HG02763 (cell line): ENCODE results near the gene PCDH8.
"Not testable (repeated sequence)": the region's sequence is repeated elsewhere in the genome, so short reads cannot be mapped to it uniquely, and the experiment has no call there.

Experiments
- ATAC-seq: cut with Tn5 transposase; IDR thresholded peaks from one replicate; pipeline ENCODE4 v1.9.1; 2021; ENCODE audit warnings: mild to moderate bottlenecking, moderate library complexity; ENCODE audit not compliant: unreplicated experiment

PCDH8 gene

GRCh38 chr13:52827839-52828238 lies 20.6 kb downstream of the PCDH8 start:
- ATAC-seq = no peak

DNA sequence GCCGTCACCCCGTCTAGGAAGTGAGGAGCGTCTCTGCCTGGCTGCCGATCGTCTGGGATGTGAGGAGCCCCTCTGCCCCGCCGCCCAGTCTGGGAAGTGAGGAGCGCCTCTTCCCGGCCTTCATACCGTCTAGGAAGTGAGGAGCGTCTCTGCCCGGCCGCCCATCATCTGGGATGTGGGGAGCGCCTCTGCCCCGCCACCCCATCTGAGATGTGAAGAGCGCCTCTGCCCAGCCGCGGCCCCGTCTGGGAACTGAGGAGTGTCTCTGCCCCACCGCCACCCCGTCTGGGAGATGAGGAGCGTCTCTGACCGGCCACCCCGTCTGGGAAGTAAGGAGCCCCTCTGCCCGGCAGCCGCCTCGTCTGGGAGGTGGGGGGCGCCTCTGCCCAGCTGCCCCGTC lies 30.6 kb downstream of the PCDH8 start:
- ATAC-seq = not testable (repeated sequence)

DNA sequence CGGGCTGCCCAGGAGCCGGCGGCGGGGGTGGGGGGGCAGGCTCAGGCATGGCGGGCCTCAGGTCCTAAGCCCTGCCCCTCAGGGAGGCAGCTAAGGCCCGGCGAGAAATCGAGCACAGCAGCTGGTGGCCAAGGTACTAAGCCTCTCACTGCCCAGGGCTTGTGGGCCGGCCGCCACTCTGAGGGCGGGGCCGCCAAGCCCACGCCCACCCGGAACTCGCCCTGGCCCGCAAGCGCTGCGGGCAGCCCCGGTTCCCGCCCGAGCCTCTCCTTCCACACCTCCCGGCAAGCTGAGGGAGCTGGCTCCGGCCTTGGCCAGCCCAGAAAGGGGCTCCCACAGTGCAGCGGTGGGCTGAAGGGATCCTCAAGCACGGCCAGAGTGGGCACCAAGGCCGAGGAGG lies 33.1 kb downstream of the PCDH8 start:
- ATAC-seq = no peak

GRCh38 chr13:52812941-52813340 lies 35.5 kb downstream of the PCDH8 start:
- no peak for ATAC-seq

- ATAC-seq = no peak
Measured at GRCh38 chr13:52811841-52812240, 36.6 kb downstream of the PCDH8 start.

- ATAC-seq = no peak
Measured at GRCh38 chr13:52810526-52810925, 37.9 kb downstream of the PCDH8 start.

DNA sequence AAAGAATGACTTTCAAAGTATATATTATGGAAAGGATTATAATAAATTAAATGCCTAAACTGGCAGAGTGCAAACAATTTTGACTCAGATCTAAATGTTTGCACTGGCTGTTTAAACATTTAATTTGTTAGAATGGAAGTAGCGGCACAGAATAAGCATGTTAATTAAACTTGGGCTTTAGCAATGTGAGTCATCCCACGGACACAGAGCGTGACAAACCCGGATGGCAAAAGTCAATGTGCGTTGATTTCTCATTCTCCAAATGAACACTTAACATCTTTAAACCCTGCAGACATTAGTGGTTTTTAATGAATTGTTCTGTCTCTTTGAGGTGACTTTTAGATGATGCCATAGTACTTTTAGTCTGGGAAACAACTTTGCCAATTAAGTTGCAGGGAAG lies 38.4 kb downstream of the PCDH8 start:
- ATAC-seq = no peak

- peak; percentile 77 for ATAC-seq
Measured at GRCh38 chr13:52809310-52809769, 39.1 kb downstream of the PCDH8 start.

GRCh38 chr13:52808842-52809219 lies 39.6 kb downstream of the PCDH8 start:
- no peak for ATAC-seq

- ATAC-seq = no peak
Measured at GRCh38 chr13:52806029-52806428, 42.4 kb downstream of the PCDH8 start.

DNA sequence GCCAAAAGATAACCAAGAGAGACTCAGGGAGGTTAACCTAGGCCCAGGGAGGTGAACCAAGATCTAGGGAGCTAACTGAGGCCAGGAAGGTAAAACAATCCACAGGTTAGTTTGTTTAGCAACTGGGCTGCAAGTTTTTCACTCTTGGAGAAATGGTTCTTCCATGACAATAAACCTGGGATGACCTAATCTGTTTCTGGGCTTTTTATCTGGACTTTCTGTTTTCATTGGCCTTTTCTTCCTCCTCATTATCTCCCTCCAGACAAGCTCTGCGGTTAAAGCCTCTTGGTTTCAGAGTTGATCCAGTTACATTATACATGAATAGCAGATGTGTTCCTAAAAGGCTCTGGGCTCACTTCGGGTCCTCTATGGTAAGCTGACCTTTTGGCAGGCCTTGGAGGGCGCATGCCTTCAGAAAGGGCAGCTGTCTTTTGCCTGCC lies 44.2 kb downstream of the PCDH8 start:
- no peak for ATAC-seq

DNA sequence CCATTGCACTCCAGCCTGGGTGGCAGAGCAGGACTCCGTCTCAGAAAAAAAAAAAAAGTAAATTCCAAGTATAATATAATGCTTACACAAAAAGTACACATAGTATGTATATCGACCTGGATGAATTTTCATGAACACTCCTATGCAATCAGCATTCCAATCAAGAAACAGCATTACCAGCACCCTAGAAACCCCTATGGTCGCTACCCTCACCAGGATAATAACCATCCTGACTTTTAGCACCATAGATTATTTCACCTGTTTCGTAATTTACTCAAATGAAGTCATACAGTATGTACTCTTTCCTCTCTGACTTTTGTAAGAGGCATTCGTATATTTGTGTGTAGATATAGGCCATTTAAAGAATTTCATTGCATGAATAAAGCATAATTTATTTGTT lies 47.6 kb downstream of the PCDH8 start:
- ATAC-seq = no peak

DNA sequence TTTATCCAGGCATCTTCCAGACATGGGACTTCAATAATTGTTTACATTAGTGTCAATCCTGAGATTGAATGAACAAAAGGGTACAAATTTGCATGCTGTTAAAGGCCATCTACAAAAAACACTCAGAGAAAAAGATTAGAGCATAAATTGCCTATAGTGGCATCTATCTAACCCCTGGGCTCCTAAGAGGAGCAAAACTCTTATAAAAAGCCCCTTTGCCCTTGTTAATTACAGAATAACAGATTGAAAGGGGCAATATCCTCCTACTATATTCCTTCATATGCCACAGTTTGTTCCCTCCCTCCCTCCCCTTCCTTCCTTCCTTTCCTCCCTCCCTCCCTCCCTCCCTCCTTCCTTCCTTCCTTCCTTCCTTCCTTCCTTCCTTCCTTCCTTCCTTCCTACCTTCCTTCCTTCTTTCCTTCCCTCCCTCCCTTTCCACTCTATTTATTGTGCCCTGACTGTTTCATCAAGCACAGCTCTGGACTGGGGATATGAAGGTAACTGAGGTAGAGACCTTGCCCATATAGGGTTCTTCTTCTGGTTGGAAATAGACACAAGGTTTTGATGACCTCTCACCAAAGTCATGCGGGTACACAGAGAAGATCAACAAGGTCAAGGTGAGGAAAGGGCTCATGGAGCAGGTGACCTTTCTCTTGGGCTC lies 49.5 kb downstream of the PCDH8 start:
- ATAC-seq = no peak

- no peak for ATAC-seq
Measured at GRCh38 chr13:52797176-52797575, 51.3 kb downstream of the PCDH8 start.

- no peak for ATAC-seq
Measured at GRCh38 chr13:52794589-52794988, 53.9 kb downstream of the PCDH8 start.

DNA sequence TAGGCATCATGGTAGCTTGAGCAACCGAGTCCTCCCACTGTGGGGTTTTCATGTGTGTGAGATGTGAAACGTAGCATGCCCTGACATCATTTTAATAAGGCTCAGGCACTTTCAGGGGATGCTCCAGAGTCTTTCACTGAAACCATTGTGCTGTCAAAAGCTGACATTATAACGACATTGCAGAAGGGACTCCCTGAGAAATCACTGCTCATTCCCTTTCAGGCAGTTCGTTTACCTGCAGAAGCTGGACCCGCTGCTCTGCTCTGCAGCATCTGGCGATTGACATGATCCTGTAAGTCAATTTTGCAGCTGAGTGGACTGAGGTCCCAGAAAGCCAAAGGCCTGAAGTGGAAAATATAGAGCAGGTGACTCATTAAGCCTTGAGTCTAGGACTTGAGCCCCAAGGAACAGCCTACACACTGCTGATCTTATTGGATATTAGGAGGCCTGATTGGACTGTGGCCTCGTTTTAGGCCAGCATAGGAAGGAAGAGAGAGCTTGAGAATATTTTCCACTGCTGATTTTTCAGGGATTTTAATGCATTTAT lies 54.9 kb downstream of the PCDH8 start:
- ATAC-seq = no peak
